Measurements from ENCODE around the gene LILRA2. TPM values are rescaled to one million over a fixed set of nuclear protein-coding genes. Genes with fewer than 3 reads are reported as not detected.
"Not testable (repeated sequence)": the region's sequence is repeated elsewhere in the genome, so short reads cannot be mapped to it uniquely, and the experiment has no call there.

LILRA2 gene
- total RNA-seq, 2 donors from 2014 or later: 1.6 to 2.5 TPM

- Histone ChIP-seq H3K36me3 (no peaks in the 10 kb centered on the region), H3K9me3 (no peaks in the 10 kb centered on the region), H3K27ac (no peak overlapping the region), H3K27me3 (replicated peaks; ENCODE audit: insufficient read depth) (peaks cover 5% of the 10 kb centered on the region), H3K4me1 (replicated peaks) (no peaks in the 10 kb centered on the region), H3K4me3 (no peak overlapping the region)
- intact Hi-C loops (cut with DNase I): no loop called here
- 67% methylated on average over 6 of the region's 6 CpGs for WGBS
- no peak for DNase-seq (ENCODE audit: low spot score)
- TF ChIP-seq POLR2A (IDR thresholded peaks at IDR 0.05) (no peak), POLR2AphosphoS5 (IDR thresholded peaks at IDR 0.05) (no peak), CTCF (IDR thresholded peaks at IDR 0.05) (no peak)
Measured at GRCh38 chr19:54576411-54576976, 2.9 kb downstream of the LILRA2 start.

GRCh38 chr19:54577334-54577733 is 3.7 kb downstream of the LILRA2 start:
- TF ChIP-seq CTCF (IDR thresholded peaks at IDR 0.05) (no peak), POLR2A (IDR thresholded peaks at IDR 0.05) (no peak), POLR2AphosphoS5 (IDR thresholded peaks at IDR 0.05) (no peak)
- Histone ChIP-seq H3K36me3 (no peaks in the 10 kb centered on the region), H3K27me3 (replicated peaks; ENCODE audit: insufficient read depth) (peaks cover 5% of the 10 kb centered on the region), H3K27ac (no peak overlapping the region), H3K4me1 (replicated peaks) (no peaks in the 10 kb centered on the region), H3K9me3 (no peaks in the 10 kb centered on the region), H3K4me3 (no peak overlapping the region)
- 82% methylated on average over 3 of the region's 3 CpGs for WGBS
- DNase-seq (ENCODE audit: low spot score): no peak
- intact Hi-C loops (cut with DNase I): no loop called here

- WGBS: 85% methylated on average over 5 of the region's 5 CpGs
Measured at GRCh38 chr19:54578268-54578667, 4.7 kb downstream of the LILRA2 start.

GRCh38 chr19:54586397-54586796 is 12.8 kb downstream of the LILRA2 start:
- Histone ChIP-seq H3K4me1 (replicated peaks) (no peaks in the 10 kb centered on the region), H3K4me3 (no peak overlapping the region), H3K27ac (no peak overlapping the region), H3K27me3 (replicated peaks; ENCODE audit: insufficient read depth) (no peaks in the 10 kb centered on the region), H3K9me3 (no peaks in the 10 kb centered on the region), H3K36me3 (no peaks in the 10 kb centered on the region)
- WGBS: 76% methylated on average over 5 of the region's 5 CpGs
- intact Hi-C loops (cut with DNase I): no loop called here
- no peak for TF ChIP-seq POLR2AphosphoS5 (IDR thresholded peaks at IDR 0.05)
- DNase-seq (ENCODE audit: low spot score): no peak

More at GRCh38 chr19:54578268-54578667, 4.7 kb downstream of the LILRA2 start:
- H3K27ac ChIP-seq; H3K27me3 ChIP-seq (replicated peaks; ENCODE audit: insufficient read depth); DNase-seq (ENCODE audit: low spot score); H3K4me1 ChIP-seq (replicated peaks); H3K9me3 ChIP-seq; H3K36me3 ChIP-seq; intact Hi-C loops (cut with DNase I); H3K4me3 ChIP-seq: not testable (repeated sequence)

- H3K36me3 ChIP-seq: no peaks in the 10 kb centered on the region
- no peaks in the 10 kb centered on the region for H3K4me1 ChIP-seq (replicated peaks)
- no peak for TF ChIP-seq CTCF (IDR thresholded peaks at IDR 0.05)
- TF ChIP-seq POLR2A (IDR thresholded peaks at IDR 0.05): no peak
- intact Hi-C loops (cut with DNase I): no loop called here
- H3K9me3 ChIP-seq: no peaks in the 10 kb centered on the region
- 70% methylated on average over 7 of the region's 7 CpGs for WGBS
- DNase-seq (ENCODE audit: low spot score): no peak
- H3K27me3 ChIP-seq (replicated peaks; ENCODE audit: insufficient read depth): no peaks in the 10 kb centered on the region
- no peak overlapping the region for H3K27ac ChIP-seq
- no peak overlapping the region for H3K4me3 ChIP-seq
Measured at GRCh38 chr19:54587026-54587425, 13.4 kb downstream of the LILRA2 start.

- intact Hi-C loops (cut with DNase I); H3K9me3 ChIP-seq; H3K27me3 ChIP-seq (replicated peaks; ENCODE audit: insufficient read depth); DNase-seq (ENCODE audit: low spot score); H3K4me3 ChIP-seq; H3K4me1 ChIP-seq (replicated peaks); H3K27ac ChIP-seq; H3K36me3 ChIP-seq: not testable (repeated sequence)
- whole genome bisulfite sequencing: 72% methylated on average over 6 of the region's 6 CpGs
Measured at GRCh38 chr19:54593445-54593844, 19.9 kb downstream of the LILRA2 start, which contains the start of gene LILRA1. LILRA1 (plus strand) TSS chr19:54593632; CDS start chr19:54594245, 613 bp downstream.

GRCh38 chr19:54593931-54594626 is 20.5 kb downstream of the LILRA2 start:
- WGBS: 70% methylated on average over 9 of the region's 9 CpGs
- H3K36me3 ChIP-seq; intact Hi-C loops (cut with DNase I); H3K27ac ChIP-seq; H3K9me3 ChIP-seq; H3K27me3 ChIP-seq (replicated peaks; ENCODE audit: insufficient read depth); H3K4me3 ChIP-seq; H3K4me1 ChIP-seq (replicated peaks); DNase-seq (ENCODE audit: low spot score): not testable (repeated sequence)

All from prostate gland (tissue), 2 donors.